OCI-LY3 (cell line): ENCODE results near the gene CFAP74.

Experiments
- H2AFZ ChIP-seq: fragments of 200-600, 300-600 bp; shearing (Covaris generic); 2 replicates; pipeline ENCODE4 v1.6.0; 2014; ENCODE audit warnings: antibody characterized with exemption, low read depth, low read length
- H3K27ac ChIP-seq: fragments of 200-600, 300-600 bp; sonication (generic); 2 replicates; pipeline ENCODE4 v1.5.1; 2014; ENCODE audit warnings: mild to moderate bottlenecking, low read length, moderate library complexity, mixed read lengths
- H3K27me3 ChIP-seq: fragments of 200-600, 300-600 bp; sonication (generic); 2 replicates; pipeline ENCODE4 v1.6.1; 2014; ENCODE audit warnings: low read depth, low read length, mixed read lengths
- H3K36me3 ChIP-seq: fragments of 200-600, 300-600 bp; sonication (generic); replicated peaks from 2 replicates; pipeline ENCODE3; 2014; ENCODE audit warnings: low read depth, low read length, mixed read lengths
- H3K4me1 ChIP-seq: fragments of 300-600, 200-600 bp; sonication (generic); 2 replicates; pipeline ENCODE4 v1.6.1; 2014; ENCODE audit warnings: low read length, mixed read lengths
- H3K4me2 ChIP-seq: fragments of 200-600, 300-600 bp; sonication (generic); 2 replicates; pipeline ENCODE4 v1.6.1; 2014; ENCODE audit warnings: low read length, mixed read lengths
- H3K4me3 ChIP-seq: fragments of 300-600, 200-600 bp; sonication (generic); 2 replicates; pipeline ENCODE4 v1.5.1; 2014; ENCODE audit warnings: antibody characterized with exemption, mild to moderate bottlenecking, low read length, moderate library complexity
- H3K79me2 ChIP-seq: fragments of 300-600, 200-600 bp; shearing (Covaris generic); 2 replicates; pipeline ENCODE4 v1.6.1; 2014; ENCODE audit warnings: mild to moderate bottlenecking, low read length, mixed read lengths
- H3K9ac ChIP-seq: fragments of 300-600, 200-600 bp; shearing (Covaris generic); 2 replicates; pipeline ENCODE4 v1.6.0; 2014; ENCODE audit warnings: mild to moderate bottlenecking, low read length, moderate library complexity
- H3K9me3 ChIP-seq: fragments of 200-600, 300-600 bp; shearing (Covaris generic); 2 replicates; pipeline ENCODE4 v1.6.1; 2014; ENCODE audit warnings: low read length, mixed read lengths; ENCODE audit not compliant: insufficient read depth
- H4K20me1 ChIP-seq: fragments of 200-600, 300-600 bp; sonication (generic); 2 replicates; pipeline ENCODE4 v1.6.1; 2016; ENCODE audit warnings: low read length, mixed read lengths; ENCODE audit not compliant: insufficient read depth
- EZH2phosphoT487 ChIP-seq: fragments of 200-600 bp; shearing (Covaris generic); IDR thresholded peaks from 2 replicates; pipeline ENCODE4 v1.6.1; 2018; ENCODE audit warnings: antibody characterized with exemption, mixed run types, low read depth
- TF ChIP-seq, protein P1 (sequence below): fragments of 200-600, 300-600 bp; sonication (generic); IDR thresholded peaks from 2 replicates; pipeline ENCODE4 v1.5.1; 2014; ENCODE audit warnings: antibody characterized with exemption, low read length, low read depth

Gene CFAP74

DNA sequence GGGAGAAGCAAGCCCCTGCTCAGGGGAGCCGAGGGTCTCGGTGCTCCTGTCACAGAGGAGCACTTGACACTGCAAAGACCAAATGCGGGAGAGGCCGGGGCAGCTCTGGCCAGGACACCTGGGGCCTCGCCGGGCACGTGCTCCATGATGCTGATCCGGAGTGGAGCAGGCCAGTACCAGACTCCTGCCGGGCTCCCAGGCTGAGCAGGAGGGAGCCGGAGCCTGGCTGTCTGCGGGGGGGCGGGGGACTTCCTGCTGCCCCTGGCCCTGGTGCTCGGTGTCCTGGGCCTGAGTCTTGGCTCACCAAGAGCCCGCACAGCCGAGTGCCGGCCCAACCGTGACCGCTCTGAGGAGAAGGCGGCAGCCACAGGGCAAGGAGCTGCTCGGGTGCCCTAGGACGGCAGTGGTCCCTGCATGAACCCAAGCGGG, 46.0 kb downstream of the CFAP74 start:
- Histone ChIP-seq H4K20me1 (no peaks in the 10 kb centered on the region), H3K36me3 (no peaks in the 10 kb centered on the region), H3K4me3 (no peak overlapping the region), H2AFZ (no peak overlapping the region), H3K4me1 (no peaks in the 10 kb centered on the region), H3K4me2 (no peak overlapping the region), H3K79me2 (no peaks in the 10 kb centered on the region), H3K27me3 (peaks cover 8% of the 10 kb centered on the region; the same call in 1 of the 2 replicates), H3K27ac (no peak overlapping the region), H3K9ac (no peak overlapping the region), H3K9me3 (no peaks in the 10 kb centered on the region)
- TF ChIP-seq, protein P1, sequence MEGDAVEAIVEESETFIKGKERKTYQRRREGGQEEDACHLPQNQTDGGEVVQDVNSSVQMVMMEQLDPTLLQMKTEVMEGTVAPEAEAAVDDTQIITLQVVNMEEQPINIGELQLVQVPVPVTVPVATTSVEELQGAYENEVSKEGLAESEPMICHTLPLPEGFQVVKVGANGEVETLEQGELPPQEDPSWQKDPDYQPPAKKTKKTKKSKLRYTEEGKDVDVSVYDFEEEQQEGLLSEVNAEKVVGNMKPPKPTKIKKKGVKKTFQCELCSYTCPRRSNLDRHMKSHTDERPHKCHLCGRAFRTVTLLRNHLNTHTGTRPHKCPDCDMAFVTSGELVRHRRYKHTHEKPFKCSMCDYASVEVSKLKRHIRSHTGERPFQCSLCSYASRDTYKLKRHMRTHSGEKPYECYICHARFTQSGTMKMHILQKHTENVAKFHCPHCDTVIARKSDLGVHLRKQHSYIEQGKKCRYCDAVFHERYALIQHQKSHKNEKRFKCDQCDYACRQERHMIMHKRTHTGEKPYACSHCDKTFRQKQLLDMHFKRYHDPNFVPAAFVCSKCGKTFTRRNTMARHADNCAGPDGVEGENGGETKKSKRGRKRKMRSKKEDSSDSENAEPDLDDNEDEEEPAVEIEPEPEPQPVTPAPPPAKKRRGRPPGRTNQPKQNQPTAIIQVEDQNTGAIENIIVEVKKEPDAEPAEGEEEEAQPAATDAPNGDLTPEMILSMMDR, result no peak
- no peak for TF ChIP-seq EZH2phosphoT487

DNA sequence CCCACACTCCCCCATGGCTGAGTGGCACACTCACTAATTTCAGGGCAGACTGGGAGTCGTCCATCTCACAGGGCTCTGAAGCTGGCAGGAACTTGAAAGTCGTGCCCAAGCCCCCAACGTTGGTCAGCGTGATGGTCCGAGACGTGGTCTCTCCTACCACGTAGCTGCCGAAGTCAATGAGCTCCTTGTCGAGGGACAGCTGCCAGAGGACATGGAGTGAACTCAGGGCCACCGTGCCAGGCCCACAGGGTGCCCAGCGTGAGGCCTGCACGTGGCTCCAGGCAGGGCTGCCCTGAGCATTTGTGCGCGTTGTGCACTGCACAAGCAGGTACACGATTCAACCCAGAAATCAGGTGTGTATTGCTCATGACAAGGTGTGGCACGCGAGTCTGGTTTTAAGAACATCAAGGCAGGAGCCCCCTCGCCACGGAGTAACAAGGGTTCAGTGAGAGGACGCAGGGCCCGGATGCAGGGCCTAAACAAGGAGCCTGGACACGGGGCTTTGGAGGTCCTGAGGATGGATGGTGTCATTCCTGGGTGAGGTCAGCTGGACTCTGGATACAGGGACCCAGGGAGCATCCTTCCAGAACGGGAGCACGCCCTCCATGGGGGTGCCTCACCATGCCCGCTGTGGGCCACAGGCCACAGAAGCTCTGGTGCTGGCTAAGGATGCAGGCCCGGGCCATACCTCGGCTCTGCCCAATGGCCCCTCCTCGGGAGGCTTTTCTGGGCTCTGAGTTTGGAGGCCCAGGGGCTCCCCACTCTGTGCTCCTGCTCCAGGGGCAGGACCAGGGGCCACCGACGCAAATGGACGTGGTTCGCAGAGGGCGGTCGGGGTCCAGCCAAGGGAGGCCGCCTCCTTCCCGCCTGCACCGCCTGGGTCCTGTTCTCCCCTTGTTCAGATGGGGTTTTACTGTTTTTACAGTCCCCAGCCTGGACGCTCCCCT, 46.7 kb downstream of the CFAP74 start:
- H2AFZ ChIP-seq, result no peak overlapping the region
- no peaks in the 10 kb centered on the region for H3K9me3 ChIP-seq
- H3K4me2 ChIP-seq, result no peak overlapping the region
- no peak overlapping the region for H3K9ac ChIP-seq
- H3K36me3 ChIP-seq, result no peaks in the 10 kb centered on the region
- H3K79me2 ChIP-seq, result no peaks in the 10 kb centered on the region
- H3K4me1 ChIP-seq, result no peaks in the 10 kb centered on the region
- H4K20me1 ChIP-seq, result no peaks in the 10 kb centered on the region
- no peak overlapping the region for H3K27ac ChIP-seq
- TF ChIP-seq EZH2phosphoT487, result no peak
- TF ChIP-seq, protein P1, result no peak
- no peak overlapping the region for H3K4me3 ChIP-seq
- H3K27me3 ChIP-seq, result peaks cover 8% of the 10 kb centered on the region; the same call in 1 of the 2 replicates

DNA sequence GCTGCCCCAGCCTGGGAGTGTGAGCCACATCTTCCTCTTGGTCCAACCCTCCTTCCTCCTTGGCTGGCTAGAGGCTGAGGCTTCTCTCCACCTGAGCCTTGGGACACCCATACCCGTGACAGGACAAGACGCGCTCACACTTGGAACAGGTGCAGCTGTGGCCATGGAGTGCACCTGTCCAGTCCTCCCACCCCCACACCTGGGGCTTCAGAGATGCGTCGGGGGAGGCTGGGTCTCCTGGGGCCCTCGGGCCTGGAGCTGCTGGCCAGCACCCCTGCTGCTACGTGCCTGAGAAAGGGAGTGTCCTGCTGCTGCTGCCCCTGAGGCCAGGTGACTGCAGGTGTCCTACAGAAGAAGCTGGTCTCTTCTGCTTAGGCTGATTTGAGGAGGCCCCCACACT, 47.5 kb downstream of the CFAP74 start:
- H3K4me3 ChIP-seq, result no peak overlapping the region
- no peak overlapping the region for H3K9ac ChIP-seq
- no peaks in the 10 kb centered on the region for H3K4me1 ChIP-seq
- H3K36me3 ChIP-seq, result no peaks in the 10 kb centered on the region
- H3K27ac ChIP-seq, result no peak overlapping the region
- no peaks in the 10 kb centered on the region for H4K20me1 ChIP-seq
- no peak overlapping the region for H2AFZ ChIP-seq
- H3K27me3 ChIP-seq, result peaks cover 5% of the 10 kb centered on the region; the same call in 1 of the 2 replicates
- H3K4me2 ChIP-seq, result no peak overlapping the region
- no peak for TF ChIP-seq EZH2phosphoT487
- TF ChIP-seq, protein P1, result no peak
- H3K79me2 ChIP-seq, result no peaks in the 10 kb centered on the region
- H3K9me3 ChIP-seq, result peaks cover 2% of the 10 kb centered on the region; the same call in 1 of the 2 replicates

DNA sequence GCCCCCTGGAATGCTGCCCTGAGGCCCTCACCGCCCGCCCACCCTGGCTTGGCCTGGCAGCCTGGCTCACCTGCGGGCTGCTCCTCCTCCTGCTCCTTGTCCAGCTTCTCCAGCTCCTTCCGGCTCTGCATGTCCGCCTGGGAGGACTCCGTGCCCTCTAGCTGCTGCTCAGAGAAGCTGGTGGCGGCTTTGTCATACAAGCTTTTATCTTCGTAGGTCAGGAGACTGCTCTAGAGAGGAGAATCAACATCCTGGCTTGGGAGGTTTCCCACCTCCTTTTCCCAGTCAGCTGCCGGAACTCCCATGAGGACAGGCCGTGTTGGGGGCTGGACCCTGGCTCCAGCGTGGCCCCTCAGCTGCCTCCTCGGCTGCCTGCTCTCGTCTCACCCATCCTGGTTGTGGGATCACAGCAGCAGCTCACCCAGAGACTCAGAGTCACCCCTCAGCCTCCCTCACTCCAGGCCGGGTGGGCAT, 47.9 kb downstream of the CFAP74 start:
- H2AFZ ChIP-seq, result no peak overlapping the region
- H3K9ac ChIP-seq, result no peak overlapping the region
- no peaks in the 10 kb centered on the region for H3K36me3 ChIP-seq
- no peak overlapping the region for H3K4me2 ChIP-seq
- 0 out of 2 replicates have a peak, but pooled peaks cover 2% of the 10 kb centered on the region for H3K27me3 ChIP-seq
- H3K4me3 ChIP-seq, result no peak overlapping the region
- no peak for TF ChIP-seq EZH2phosphoT487
- TF ChIP-seq, protein P1, result no peak
- H3K4me1 ChIP-seq, result no peaks in the 10 kb centered on the region
- no peak overlapping the region for H3K27ac ChIP-seq
- H4K20me1 ChIP-seq, result no peaks in the 10 kb centered on the region
- H3K9me3 ChIP-seq, result peaks cover 5% of the 10 kb centered on the region; the same call in 1 of the 2 replicates
- H3K79me2 ChIP-seq, result no peaks in the 10 kb centered on the region
